Activated CD4-positive, alpha-beta T cell treated with anti-CD3 and anti-CD28 coated beads, Interleukin-2, Interleukin-4, amounts not matched to agents 100 ng/mL and 50 ng/mL, durations not matched to agents 16 hours and 8 hours (primary cell): ENCODE measurements around the gene IGLON5.

ENCODE experiments used
- DNase-seq: peaks from one replicate; pipeline ENCODE4 v3.0.0-alpha.2; 2020; ENCODE audit warnings: low spot score

IGLON5 gene

DNA sequence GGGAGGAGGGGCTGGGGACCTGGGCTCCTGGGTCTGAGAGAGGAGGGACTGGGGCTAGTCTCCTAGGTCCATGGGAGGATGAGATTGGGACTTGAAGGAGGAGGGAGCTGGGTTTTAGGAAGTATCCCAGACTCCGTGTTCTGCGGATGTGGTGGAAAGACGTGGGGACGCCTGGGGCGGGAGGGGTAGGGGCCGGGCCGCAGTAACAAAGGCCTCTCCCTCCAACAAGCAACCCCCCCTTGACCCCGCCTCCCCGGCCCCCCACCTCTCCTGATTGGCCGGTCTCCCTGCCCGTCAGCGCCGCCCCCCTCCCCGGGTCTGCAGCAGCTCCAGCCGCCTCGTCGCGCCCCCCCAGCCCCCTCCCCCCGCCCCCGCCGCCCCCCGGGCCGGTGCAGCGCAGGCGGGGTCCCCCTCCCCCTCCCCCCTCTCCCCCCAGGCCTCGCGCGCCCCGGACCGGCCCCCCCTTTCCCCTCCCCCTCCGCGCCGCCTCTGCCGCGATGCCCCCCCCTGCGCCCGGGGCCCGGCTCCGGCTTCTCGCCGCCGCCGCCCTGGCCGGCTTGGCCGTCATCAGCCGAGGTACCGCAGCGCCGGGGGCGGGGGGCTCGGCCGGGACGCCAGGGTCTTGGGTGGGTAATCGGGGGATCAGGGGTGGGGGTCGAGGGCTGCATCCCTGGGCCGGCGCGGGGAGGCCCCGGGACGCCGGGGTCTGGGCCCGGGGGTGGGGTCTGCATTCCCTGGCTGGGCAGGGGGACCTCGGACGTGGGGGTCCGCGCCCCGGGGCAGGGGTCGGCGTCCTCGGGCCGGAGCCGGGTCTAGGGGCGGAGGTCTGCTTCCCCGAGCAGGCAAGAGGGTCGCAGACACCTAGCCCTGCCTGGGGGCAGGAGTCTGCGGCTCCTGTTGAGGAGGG lies at the start of gene IGLON5:
TSS of gene IGLON5 (plus strand) at position 294 of the 907 bp plus-strand sequence. CDS start at position 498, 204 bp downstream.
- no peak for DNase-seq

GRCh38 chr19:51263808-51264207 lies 47.6 kb upstream of the IGLON5 start:
- DNase-seq = no peak

- no peak for DNase-seq
Measured at GRCh38 chr19:51271067-51271466, 40.4 kb upstream of the IGLON5 start.

GRCh38 chr19:51272183-51272810 lies 39.1 kb upstream of the IGLON5 start:
- DNase-seq = peak; percentile 64

DNA sequence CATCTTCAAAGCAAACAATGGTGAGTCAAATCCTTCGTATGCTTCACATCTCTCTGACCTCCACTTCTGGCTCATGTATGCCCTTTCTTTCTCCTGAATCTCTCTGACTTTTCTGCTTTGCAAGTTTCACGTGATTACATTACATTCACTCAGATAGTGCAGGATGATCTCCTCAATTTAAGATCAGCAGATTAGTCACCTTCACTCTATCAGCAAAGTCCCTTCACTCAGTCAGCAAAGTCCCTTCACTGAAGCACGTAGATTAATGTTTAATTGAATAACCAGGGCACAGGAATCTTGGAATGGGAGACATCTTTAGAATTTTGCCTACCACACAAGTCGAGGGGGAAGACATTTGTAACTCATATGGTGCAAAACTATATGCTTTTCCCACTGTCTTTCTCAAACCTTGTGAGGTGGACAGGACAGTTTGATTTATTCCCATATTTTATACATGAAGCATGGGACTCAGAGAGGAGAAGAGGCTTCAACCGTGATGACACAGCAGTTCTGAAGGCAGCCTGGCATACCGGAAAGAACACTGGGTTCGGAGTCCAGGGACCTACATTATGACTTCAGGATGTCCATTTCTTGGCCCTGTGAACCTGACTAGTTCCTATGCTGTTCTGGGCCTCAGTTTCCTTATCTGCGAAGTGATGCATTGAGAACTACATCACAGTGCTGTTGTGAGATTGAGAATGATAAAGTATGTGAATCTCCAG lies 37.2 kb upstream of the IGLON5 start:
- no peak for DNase-seq

GRCh38 chr19:51277112-51277511 lies 34.3 kb upstream of the IGLON5 start:
- no peak for DNase-seq

DNA sequence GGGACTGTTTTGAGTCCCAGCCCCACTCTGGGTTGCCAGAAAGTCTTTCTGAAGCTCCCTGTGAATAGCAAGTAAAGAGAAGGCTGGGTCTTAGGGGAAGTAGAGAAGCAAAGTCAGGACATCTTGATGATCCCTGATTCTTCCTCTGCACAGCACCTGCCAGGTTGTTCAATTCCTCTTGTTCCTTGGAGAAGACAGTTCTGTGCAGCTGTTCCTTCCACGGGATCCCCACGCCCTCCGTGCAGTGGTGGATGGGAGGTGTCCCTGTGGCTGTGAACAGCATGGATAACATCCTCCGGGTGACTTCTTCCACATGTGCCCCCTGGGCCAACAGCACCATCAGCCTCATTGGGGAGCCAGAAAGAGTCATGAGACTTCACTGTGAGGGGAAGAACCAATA lies 29.1 kb upstream of the IGLON5 start:
- no peak for DNase-seq

DNA sequence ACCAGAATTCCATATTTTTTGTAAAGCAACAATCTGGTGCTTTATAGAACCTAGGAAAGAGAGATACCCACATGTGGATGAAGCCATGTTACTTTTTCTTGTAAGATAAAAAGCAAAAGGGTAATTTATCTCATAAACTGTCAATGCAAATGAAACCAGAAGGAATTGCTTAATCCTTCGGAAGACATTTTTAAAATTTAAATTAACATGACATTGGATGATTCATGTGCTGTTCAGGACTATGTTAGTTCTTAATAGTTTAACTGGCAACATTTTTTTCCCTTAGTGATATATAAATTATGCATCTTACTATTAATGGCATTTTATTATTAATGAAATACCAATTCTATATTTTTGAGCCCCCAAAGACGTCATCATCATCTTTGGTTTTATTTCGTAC lies 25.8 kb upstream of the IGLON5 start:
- DNase-seq = no peak

- no peak for DNase-seq
Measured at GRCh38 chr19:51289635-51290034, 21.8 kb upstream of the IGLON5 start.

- DNase-seq = no peak
Measured at GRCh38 chr19:51292971-51293370, 18.5 kb upstream of the IGLON5 start.

DNA sequence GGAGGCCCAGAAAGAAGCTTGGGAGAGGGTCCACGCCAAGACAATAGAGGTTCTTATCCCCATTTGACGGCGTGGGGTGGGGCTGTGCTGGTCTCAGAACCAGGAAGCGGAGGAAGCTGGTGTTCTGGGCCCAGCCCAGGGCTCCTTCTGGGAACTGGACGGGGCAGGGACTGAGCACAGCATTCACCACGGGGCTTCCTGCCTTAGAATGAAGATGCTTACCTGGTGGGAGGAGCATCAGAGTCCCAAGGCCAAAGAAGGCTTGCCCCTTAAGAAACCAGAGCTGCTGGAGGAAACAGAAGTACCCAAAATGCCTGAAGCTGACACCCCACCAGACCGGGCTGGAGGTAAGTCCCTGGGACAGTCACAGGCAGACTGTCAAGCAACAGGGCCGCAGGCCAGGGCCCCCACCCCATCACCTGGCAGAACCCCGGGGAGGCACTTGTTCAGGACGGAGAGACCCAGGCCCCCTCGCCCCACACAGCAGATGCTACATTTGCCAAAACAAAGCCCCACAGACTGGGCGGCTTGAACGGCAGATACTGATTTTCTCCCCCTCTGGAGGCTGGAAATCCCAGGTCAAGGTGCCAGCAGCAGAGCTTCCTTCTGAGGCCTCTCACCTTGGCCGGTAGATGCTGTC lies 17.8 kb upstream of the IGLON5 start:
- no peak for DNase-seq

DNA sequence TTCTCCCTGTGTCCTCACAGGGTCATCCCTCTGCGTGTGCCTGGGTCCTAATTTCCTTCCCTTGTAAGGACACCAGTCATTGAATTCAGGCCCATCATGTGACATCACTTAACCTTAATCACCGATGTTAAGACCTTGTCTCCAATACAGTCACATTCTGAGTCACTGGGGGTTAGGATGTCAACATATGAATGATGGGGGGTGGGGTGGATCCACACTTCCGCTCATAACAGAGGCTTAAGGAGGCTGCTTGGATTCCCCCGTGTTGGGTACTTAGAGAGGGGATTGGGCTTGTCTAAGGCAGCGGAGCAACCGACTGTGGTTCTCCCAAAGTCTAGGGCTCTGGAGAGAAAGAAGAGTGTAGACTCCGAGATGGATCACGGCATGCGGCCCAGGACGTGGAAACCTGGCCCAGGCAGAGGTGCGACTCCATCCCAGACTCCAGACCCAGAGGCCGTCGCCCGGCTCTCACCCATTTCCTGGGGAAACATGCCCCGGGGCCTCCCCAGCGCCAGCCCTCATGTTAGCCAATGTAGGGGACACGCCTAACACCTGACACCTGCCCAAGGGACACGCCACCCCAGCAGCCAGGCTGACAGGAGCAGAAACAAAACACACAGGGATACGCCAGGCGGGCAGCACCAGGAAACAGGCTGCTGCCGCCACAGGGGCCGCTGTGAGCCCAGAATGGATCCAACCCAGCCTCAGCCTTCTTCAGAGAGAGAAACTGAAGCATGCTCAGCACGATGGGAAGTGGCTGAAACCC lies 17.1 kb upstream of the IGLON5 start:
- no peak for DNase-seq

- DNase-seq = no peak
Measured at GRCh38 chr19:51294977-51295375, 16.5 kb upstream of the IGLON5 start.

DNA sequence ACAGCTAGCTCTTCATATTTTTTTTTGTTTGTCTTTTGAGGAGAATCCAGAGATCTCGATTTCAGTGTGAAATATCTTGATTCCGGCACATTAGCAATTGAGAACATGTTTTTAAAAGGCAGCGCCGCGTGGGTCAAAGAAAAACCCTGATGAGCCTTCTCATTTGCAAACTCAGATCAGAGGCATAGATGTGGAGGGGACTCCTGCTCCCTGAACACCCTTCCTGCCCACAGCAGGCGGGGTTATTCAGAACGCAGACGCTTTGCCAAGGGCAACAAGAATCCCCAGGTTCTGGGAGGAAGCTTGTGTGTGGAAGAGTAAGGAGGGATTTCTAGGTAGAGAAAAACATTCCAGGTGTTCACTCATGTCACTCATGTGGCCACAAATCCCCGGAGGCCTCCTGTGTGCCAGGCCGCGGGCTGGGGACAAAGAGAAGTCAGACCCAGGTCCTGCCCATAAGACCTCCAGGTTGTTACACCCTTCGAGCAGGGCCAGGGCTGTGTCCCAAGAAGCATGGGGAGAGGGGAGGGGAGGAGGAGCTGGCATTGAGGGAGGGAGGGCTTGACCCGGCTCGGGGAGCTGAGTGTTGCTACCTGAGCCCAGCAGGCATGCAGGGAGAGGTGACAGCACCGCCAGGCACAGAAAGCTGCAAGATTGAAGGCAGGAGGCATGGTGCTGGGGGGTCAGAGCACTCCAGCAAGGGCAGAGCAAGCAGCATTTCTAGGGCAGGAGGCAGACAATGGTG lies 15.9 kb upstream of the IGLON5 start:
- DNase-seq = no peak

GRCh38 chr19:51296336-51297093 lies 14.9 kb upstream of the IGLON5 start:
- DNase-seq = no peak

- no peak for DNase-seq
Measured at GRCh38 chr19:51297406-51297805, 14.0 kb upstream of the IGLON5 start.

DNA sequence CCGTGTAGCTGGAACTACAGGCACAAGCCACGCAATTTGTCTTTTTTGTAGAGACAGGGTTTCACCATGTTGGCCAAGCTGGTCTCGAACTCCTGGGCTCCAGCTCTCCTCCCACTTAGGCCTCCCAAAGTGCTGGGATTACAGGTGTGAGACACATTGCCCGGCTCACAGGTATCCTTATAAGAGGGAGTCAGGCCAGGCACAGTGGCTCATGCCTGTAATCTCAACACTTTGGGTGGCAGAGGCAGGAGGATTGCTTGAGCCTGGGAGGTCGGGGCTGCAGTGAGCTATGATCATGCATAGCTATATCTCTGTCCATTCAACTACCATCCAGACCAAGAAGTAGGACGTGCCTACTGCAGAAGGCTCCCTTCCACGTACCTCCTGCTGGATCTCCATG lies 10.2 kb upstream of the IGLON5 start:
- DNase-seq = no peak

GRCh38 chr19:51305479-51305878 lies 6.0 kb upstream of the IGLON5 start:
- no peak for DNase-seq

- no peak for DNase-seq
Measured at GRCh38 chr19:51316688-51317087, 5.2 kb downstream of the IGLON5 start.

DNA sequence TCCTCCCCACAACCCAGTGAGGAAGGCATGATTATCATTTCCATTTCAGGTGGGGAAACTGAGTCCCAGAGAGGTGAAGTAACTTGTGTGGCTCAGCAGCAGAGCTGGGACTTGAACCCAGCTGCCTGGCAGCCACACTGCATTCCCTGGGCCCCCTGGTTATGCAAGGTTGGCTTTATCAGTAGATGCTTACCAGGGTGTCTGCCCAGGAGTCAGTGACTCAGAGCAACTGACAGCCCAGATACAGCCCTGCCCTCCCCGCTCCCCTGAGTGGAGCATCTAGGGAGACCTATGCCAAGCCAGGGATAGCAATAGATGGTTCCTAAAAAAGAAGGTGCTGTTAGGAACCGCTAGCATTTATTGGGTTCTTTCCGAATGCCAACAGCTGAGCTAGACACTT lies 5.9 kb downstream of the IGLON5 start:
- no peak for DNase-seq
